Astrocyte (in vitro differentiated cells and primary cell): ENCODE results near the gene ZNF502. TPM values are rescaled to one million over a fixed set of nuclear protein-coding genes. Genes with fewer than 3 reads are reported as not detected.

ENCODE experiments used
- DNase-seq: peaks from one replicate; pipeline ENCODE4 v3.0.0-alpha.2; 2010; ENCODE audit warnings: low read depth
- FAIRE-seq: peaks from 2 replicates; lab custom pipeline; 2011; peaks lifted over from hg19 to GRCh38; lab: Jason Lieb, UNC
- H2AFZ ChIP-seq: 2 replicates; pipeline ENCODE4 v1.6.0; 2012; ENCODE audit warnings: low read depth, low read length, inconsistent platforms
- H3K27ac ChIP-seq: 2 replicates; pipeline ENCODE4 v1.5.1; 2011; ENCODE audit warnings: low read depth, low read length, inconsistent platforms
- H3K27me3 ChIP-seq: 2 replicates; pipeline ENCODE4 v1.6.0; 2011; ENCODE audit warnings: low read length, inconsistent platforms; ENCODE audit not compliant: insufficient read depth
- H3K36me3 ChIP-seq: 2 replicates; pipeline ENCODE4 v1.5.1; 2011; ENCODE audit warnings: low read length, inconsistent platforms; ENCODE audit not compliant: insufficient read depth
- H3K4me1 ChIP-seq: 2 replicates; pipeline ENCODE4 v1.5.1; 2011; ENCODE audit warnings: low read length, inconsistent platforms; ENCODE audit not compliant: insufficient read depth
- H3K4me2 ChIP-seq: 2 replicates; pipeline ENCODE4 v1.6.0; 2012; ENCODE audit warnings: low read length, inconsistent platforms
- H3K4me3 ChIP-seq: 2 replicates; pipeline ENCODE4 v1.5.1; 2011; ENCODE audit warnings: low read depth, mild to moderate bottlenecking, low read length, inconsistent platforms; ENCODE audit not compliant: insufficient read depth
- H3K79me2 ChIP-seq: 2 replicates; pipeline ENCODE4 v1.6.0; 2012; ENCODE audit warnings: mild to moderate bottlenecking, low read length, inconsistent platforms; ENCODE audit not compliant: insufficient read depth
- H3K9ac ChIP-seq: 2 replicates; pipeline ENCODE4 v1.6.0; 2012; ENCODE audit warnings: mild to moderate bottlenecking, low read length, inconsistent platforms
- H3K9me3 ChIP-seq: 2 replicates; pipeline ENCODE4 v1.5.1; 2012; ENCODE audit warnings: low read depth, mild to moderate bottlenecking, low read length, inconsistent platforms; ENCODE audit not compliant: insufficient read depth
- H4K20me1 ChIP-seq: 2 replicates; pipeline ENCODE4 v1.6.0; 2012; ENCODE audit warnings: low read length, inconsistent platforms; ENCODE audit not compliant: insufficient read depth
- H3K27ac Mint-ChIP-seq: one replicate; pipeline ENCODE4 v1.8.0; 2021; ENCODE audit warnings: mild to moderate bottlenecking, mixed read lengths; ENCODE audit not compliant: unreplicated experiment
- H3K27me3 Mint-ChIP-seq: one replicate; pipeline ENCODE4 v1.8.0; 2021; ENCODE audit warnings: low read depth, mixed read lengths; ENCODE audit not compliant: unreplicated experiment
- H3K36me3 Mint-ChIP-seq: one replicate; pipeline ENCODE4 v1.8.0; 2021; ENCODE audit warnings: low read depth, mixed read lengths; ENCODE audit not compliant: unreplicated experiment
- H3K4me1 Mint-ChIP-seq: one replicate; pipeline ENCODE4 v1.8.0; 2021; ENCODE audit warnings: low read depth, mixed read lengths; ENCODE audit not compliant: unreplicated experiment
- H3K4me3 Mint-ChIP-seq: one replicate; pipeline ENCODE4 v1.8.0; 2021; ENCODE audit warnings: mild to moderate bottlenecking, moderate library complexity, mixed read lengths; ENCODE audit not compliant: unreplicated experiment
- H3K9me3 Mint-ChIP-seq: one replicate; pipeline ENCODE4 v1.8.0; 2021; ENCODE audit warnings: mild to moderate bottlenecking, mixed read lengths; ENCODE audit not compliant: unreplicated experiment
- EZH2 ChIP-seq: IDR thresholded peaks from 2 replicates; pipeline ENCODE4 v1.6.1; 2012; ENCODE audit warnings: mild to moderate bottlenecking, low read length, inconsistent platforms; ENCODE audit not compliant: insufficient read depth
- total RNA-seq: library from RNA; stranded (reverse); gene quantifications from 2 replicates; pipeline ENCODE4 v1.2.1, GENCODE V29; 2021
- TF ChIP-seq, protein P1 (sequence below): IDR thresholded peaks from 2 replicates; pipeline ENCODE4 v1.5.1; 2011; ENCODE audit warnings: low read depth, mild to moderate bottlenecking, inconsistent platforms, low read length, moderate library complexity; ENCODE audit not compliant: insufficient read depth

ZNF502 gene
- total RNA-seq, 1 donor from 2014 or later, result 1.9 TPM

DNA sequence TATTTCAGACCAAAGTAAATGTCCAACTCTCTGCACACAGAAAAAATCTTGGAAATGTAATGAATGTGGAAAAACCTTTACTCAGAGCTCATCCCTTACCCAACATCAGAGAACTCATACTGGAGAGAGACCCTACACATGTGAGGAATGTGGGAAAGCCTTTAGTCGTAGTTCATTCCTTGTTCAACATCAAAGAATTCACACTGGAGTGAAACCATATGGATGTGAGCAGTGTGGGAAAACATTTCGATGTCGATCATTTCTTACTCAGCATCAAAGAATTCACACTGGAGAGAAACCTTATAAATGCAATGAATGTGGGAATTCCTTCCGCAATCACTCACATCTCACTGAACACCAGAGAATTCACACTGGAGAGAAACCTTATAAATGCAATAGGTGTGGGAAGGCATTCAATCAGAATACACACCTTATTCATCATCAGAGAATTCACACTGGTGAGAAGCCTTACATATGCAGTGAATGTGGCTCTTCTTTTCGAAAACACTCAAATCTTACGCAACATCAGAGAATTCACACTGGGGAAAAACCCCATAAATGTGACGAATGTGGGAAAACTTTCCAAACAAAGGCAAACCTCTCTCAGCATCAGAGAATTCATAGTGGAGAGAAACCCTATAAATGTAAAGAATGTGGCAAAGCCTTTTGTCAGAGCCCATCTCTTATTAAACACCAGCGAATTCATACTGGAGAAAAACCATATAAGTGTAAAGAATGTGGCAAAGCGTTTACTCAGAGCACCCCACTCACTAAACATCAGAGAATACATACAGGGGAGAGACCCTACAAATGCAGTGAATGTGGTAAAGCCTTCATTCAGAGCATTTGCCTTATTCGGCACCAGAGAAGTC, 9.0 kb downstream of the ZNF502 start:
- H3K4me3 ChIP-seq, result no peak overlapping the region
- no peak overlapping the region for H3K4me2 ChIP-seq
- H3K27ac Mint-ChIP-seq, result no peak overlapping the region
- no peak for FAIRE-seq
- H3K4me3 Mint-ChIP-seq, result no peak overlapping the region
- H3K4me1 ChIP-seq, result no peaks in the 10 kb centered on the region
- no peaks in the 10 kb centered on the region for H3K27me3 Mint-ChIP-seq
- H4K20me1 ChIP-seq, result no peaks in the 10 kb centered on the region
- H3K27me3 ChIP-seq, result no peaks in the 10 kb centered on the region
- no peak overlapping the region for H3K27ac ChIP-seq
- no peak overlapping the region for H2AFZ ChIP-seq
- H3K9ac ChIP-seq, result no peak overlapping the region
- no peak for TF ChIP-seq EZH2
- TF ChIP-seq, protein P1, sequence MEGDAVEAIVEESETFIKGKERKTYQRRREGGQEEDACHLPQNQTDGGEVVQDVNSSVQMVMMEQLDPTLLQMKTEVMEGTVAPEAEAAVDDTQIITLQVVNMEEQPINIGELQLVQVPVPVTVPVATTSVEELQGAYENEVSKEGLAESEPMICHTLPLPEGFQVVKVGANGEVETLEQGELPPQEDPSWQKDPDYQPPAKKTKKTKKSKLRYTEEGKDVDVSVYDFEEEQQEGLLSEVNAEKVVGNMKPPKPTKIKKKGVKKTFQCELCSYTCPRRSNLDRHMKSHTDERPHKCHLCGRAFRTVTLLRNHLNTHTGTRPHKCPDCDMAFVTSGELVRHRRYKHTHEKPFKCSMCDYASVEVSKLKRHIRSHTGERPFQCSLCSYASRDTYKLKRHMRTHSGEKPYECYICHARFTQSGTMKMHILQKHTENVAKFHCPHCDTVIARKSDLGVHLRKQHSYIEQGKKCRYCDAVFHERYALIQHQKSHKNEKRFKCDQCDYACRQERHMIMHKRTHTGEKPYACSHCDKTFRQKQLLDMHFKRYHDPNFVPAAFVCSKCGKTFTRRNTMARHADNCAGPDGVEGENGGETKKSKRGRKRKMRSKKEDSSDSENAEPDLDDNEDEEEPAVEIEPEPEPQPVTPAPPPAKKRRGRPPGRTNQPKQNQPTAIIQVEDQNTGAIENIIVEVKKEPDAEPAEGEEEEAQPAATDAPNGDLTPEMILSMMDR, result no peak
- DNase-seq, result peak; percentile 13
- H3K79me2 ChIP-seq, result no peaks in the 10 kb centered on the region
- H3K9me3 ChIP-seq, result peaks cover 66% of the 10 kb centered on the region
- H3K9me3 Mint-ChIP-seq, result peaks cover 80% of the 10 kb centered on the region
- H3K4me1 Mint-ChIP-seq, result no peaks in the 10 kb centered on the region
- peaks cover 28% of the 10 kb centered on the region for H3K36me3 ChIP-seq
- H3K36me3 Mint-ChIP-seq, result peaks cover 55% of the 10 kb centered on the region

DNA sequence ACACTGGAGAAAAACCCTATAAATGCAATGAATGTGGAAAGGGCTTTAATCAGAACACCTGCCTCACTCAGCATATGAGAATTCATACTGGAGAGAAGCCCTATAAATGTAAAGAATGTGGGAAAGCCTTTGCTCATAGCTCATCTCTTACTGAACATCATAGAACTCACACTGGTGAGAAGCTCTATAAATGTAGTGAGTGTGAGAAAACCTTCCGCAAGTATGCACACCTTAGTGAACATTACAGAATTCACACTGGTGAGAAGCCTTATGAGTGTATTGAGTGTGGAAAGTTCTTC, 9.6 kb downstream of the ZNF502 start:
- Histone ChIP-seq H3K9ac (no peak overlapping the region), H3K4me1 (no peaks in the 10 kb centered on the region), H3K27ac (no peak overlapping the region), H3K36me3 (peaks cover 28% of the 10 kb centered on the region), H3K9me3 (peaks cover 67% of the 10 kb centered on the region), H3K27me3 (no peaks in the 10 kb centered on the region), H4K20me1 (no peaks in the 10 kb centered on the region), H3K4me2 (no peak overlapping the region), H2AFZ (no peak overlapping the region), H3K79me2 (no peaks in the 10 kb centered on the region), H3K4me3 (no peak overlapping the region)
- H3K36me3 Mint-ChIP-seq, result peaks cover 49% of the 10 kb centered on the region
- H3K4me3 Mint-ChIP-seq, result no peak overlapping the region
- no peak for TF ChIP-seq EZH2
- TF ChIP-seq, protein P1, result no peak
- H3K27me3 Mint-ChIP-seq, result no peaks in the 10 kb centered on the region
- DNase-seq, result no peak
- peaks cover 79% of the 10 kb centered on the region for H3K9me3 Mint-ChIP-seq
- H3K4me1 Mint-ChIP-seq, result no peaks in the 10 kb centered on the region
- FAIRE-seq, result no peak
- no peak overlapping the region for H3K27ac Mint-ChIP-seq

DNA sequence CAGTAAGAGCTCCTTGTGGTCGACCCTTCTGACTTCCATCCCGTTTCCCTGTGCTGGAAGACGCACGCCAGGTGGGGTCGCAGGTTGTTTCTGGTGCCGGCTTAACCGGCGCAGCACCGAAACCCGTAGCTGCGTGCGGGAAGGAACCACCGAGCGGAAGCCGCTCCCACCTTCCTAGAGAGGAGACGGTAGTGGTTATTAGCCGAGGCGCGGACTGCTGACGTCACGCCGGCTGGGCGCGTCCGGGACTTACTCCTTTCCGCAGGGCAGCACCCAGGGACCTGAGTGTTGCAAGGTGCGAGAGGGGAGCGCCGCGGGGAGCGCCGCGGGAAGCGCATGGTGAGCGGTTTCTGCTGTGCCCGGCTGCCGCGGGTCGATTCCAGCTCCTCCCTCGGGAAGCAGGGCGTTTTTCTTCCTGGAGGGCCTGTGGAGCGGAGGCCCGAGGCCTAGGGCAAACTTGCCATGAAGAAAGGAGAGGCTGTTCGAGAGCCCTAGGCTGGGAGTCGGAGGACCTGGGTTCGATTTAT, 17.0 kb downstream of the ZNF502 start, which contains the start of gene ZNF501:
Gene ZNF501 (plus strand): TSS at position 252 of the 527 bp plus-strand sequence. CDS start 4,787 bp downstream, outside the sequence.
- Histone ChIP-seq H3K9ac (peak within 1 kb of the TSS; percentile 53), H3K4me1 (no peaks in the 10 kb centered on the region), H3K4me3 (peak within 1 kb of the TSS; percentile 71), H2AFZ (peak within 1 kb of the TSS; percentile 94), H3K36me3 (peaks cover 5% of the 10 kb centered on the region), H3K27ac (peak within 1 kb of the TSS; percentile 30), H3K27me3 (no peaks in the 10 kb centered on the region), H4K20me1 (no peaks in the 10 kb centered on the region), H3K79me2 (no peaks in the 10 kb centered on the region), H3K4me2 (peak within 1 kb of the TSS; percentile 88), H3K9me3 (peaks cover 55% of the 10 kb centered on the region)
- Mint-ChIP-seq H3K4me3 (peak within 1 kb of the TSS; percentile 85), H3K27me3 (no peaks in the 10 kb centered on the region), H3K27ac (peak within 1 kb of the TSS; percentile 47), H3K36me3 (peaks cover 41% of the 10 kb centered on the region), H3K9me3 (peaks cover 73% of the 10 kb centered on the region), H3K4me1 (no peaks in the 10 kb centered on the region)
- DNase-seq (peak; percentile 89), FAIRE-seq (no peak)
- no peak for TF ChIP-seq EZH2
- TF ChIP-seq, protein P1, result no peak
